GM23338 (cell line): ENCODE measurements around the gene LCN12. TPM values are rescaled to one million over a fixed set of nuclear protein-coding genes. Genes with fewer than 3 reads are reported as not detected.

Experiments used
- ATAC-seq: fragments of 200-7000 bp; cut with Tn5 transposase; 3 replicates; pipeline ENCODE4 v1.9.1; 2020
- DNase-seq: peaks from one replicate; pipeline ENCODE4 v3.0.0-alpha.2; 2015; ENCODE audit warnings: low spot score
- H2AFZ ChIP-seq: fragments of 200-600 bp; sonication (generic); 2 replicates; pipeline ENCODE4 v1.8.0; 2016; ENCODE audit warnings: antibody characterized with exemption, mild to moderate bottlenecking, moderate library complexity
- H3F3A ChIP-seq: fragments of 200-600 bp; sonication (generic); replicated peaks from 2 replicates; pipeline ENCODE4 v1.8.0; 2017; ENCODE audit warnings: antibody characterized with exemption, mixed run types, low read depth
- H3K27ac ChIP-seq: fragments of 200-600 bp; sonication (generic); 2 replicates; pipeline ENCODE4 v1.6.1; 2016; ENCODE audit warnings: low read depth
- H3K27me3 ChIP-seq: fragments of 200-600 bp; sonication (generic); 2 replicates; pipeline ENCODE4 v1.8.0; 2016; ENCODE audit warnings: mild to moderate bottlenecking, mixed run types, moderate library complexity; ENCODE audit not compliant: insufficient read depth
- H3K36me3 ChIP-seq: fragments of 200-600 bp; sonication (generic); 2 replicates; pipeline ENCODE4 v1.8.0; 2016; ENCODE audit warnings: mild to moderate bottlenecking; ENCODE audit not compliant: insufficient read depth
- H3K4me1 ChIP-seq: fragments of 200-600 bp; sonication (generic); 2 replicates; pipeline ENCODE4 v1.8.0; 2016; ENCODE audit warnings: mild to moderate bottlenecking, moderate library complexity; ENCODE audit not compliant: insufficient read depth
- H3K4me2 ChIP-seq: fragments of 200-600 bp; sonication (generic); 2 replicates; pipeline ENCODE4 v1.7.1; 2017; ENCODE audit warnings: mixed run types
- H3K4me3 ChIP-seq: fragments of 200-600 bp; sonication (generic); 2 replicates; pipeline ENCODE4 v1.6.1; 2016; ENCODE audit warnings: mixed run types
- H3K79me2 ChIP-seq: fragments of 200-600 bp; sonication (generic); replicated peaks from 2 replicates; pipeline ENCODE4 v1.8.0; 2017; ENCODE audit warnings: mild to moderate bottlenecking; ENCODE audit not compliant: insufficient read depth
- H3K9me2 ChIP-seq: fragments of 200-600 bp; sonication (generic); 2 replicates; pipeline ENCODE4 v1.8.0; 2017; ENCODE audit not compliant: insufficient read depth
- H4K20me1 ChIP-seq: fragments of 200-600 bp; sonication (generic); replicated peaks from 2 replicates; pipeline ENCODE4 v1.8.0; 2017; ENCODE audit warnings: mild to moderate bottlenecking; ENCODE audit not compliant: insufficient read depth
- H3K27ac Mint-ChIP-seq: 2 replicates; pipeline ENCODE4 v1.8.0; 2020; ENCODE audit warnings: inconsistent platforms, mild to moderate bottlenecking, moderate library complexity, mixed read lengths
- H3K27me3 Mint-ChIP-seq: 3 replicates; pipeline ENCODE4 v1.8.0; 2022; ENCODE audit warnings: low read depth, mild to moderate bottlenecking, moderate library complexity, mixed read lengths, inconsistent platforms; ENCODE audit not compliant: insufficient read depth, poor library complexity
- H3K36me3 Mint-ChIP-seq: 3 replicates; pipeline ENCODE4 v1.8.0; 2021; ENCODE audit warnings: low read depth, mild to moderate bottlenecking, inconsistent platforms, moderate library complexity, mixed read lengths
- H3K4me1 Mint-ChIP-seq: 3 replicates; pipeline ENCODE4 v1.8.0; 2020; ENCODE audit warnings: mild to moderate bottlenecking, inconsistent platforms, mixed read lengths
- H3K4me3 Mint-ChIP-seq: 3 replicates; pipeline ENCODE4 v1.8.0; 2021; ENCODE audit warnings: moderate library complexity, mild to moderate bottlenecking, inconsistent platforms, mixed read lengths
- H3K9me3 Mint-ChIP-seq: 3 replicates; pipeline ENCODE4 v1.8.0; 2020; ENCODE audit warnings: moderate library complexity, mild to moderate bottlenecking, inconsistent platforms, mixed read lengths
- CREB1 ChIP-seq: fragments of 250-450 bp; sonication (Bioruptor Pico); IDR thresholded peaks from 2 replicates; pipeline ENCODE4 v1.5.0; 2020; ENCODE audit warnings: low read depth, mild to moderate bottlenecking, moderate library complexity
- CTCF ChIP-seq, 2 experiments: fragments of 200-600 bp in 1 of 2; sonication (generic) in 1 of 2; conservative IDR thresholded peaks; 2 replicates each; pipeline versions ENCODE4 v1.5.1 to v1.6.1; 2016 to 2017; ENCODE audit warnings: antibody characterized with exemption in 2 of 2, low read depth in 2 of 2, mild to moderate bottlenecking in 2 of 2, moderate library complexity in 1 of 2
- ETS1 ChIP-seq: IDR thresholded peaks from 2 replicates; pipeline ENCODE4 v1.6.1; 2016; ENCODE audit warnings: antibody characterized with exemption
- EZH2 ChIP-seq: fragments of 200-600 bp; sonication (generic); IDR thresholded peaks from one replicate; pipeline ENCODE4 v1.8.0; 2017; ENCODE audit warnings: antibody characterized with exemption, mild to moderate bottlenecking, low read depth; ENCODE audit not compliant: unreplicated experiment
- JUNB ChIP-seq: IDR thresholded peaks from one replicate; pipeline ENCODE4 v1.6.1; 2016; ENCODE audit warnings: antibody characterized with exemption; ENCODE audit not compliant: unreplicated experiment
- NANOG ChIP-seq: IDR thresholded peaks from 2 replicates; pipeline ENCODE4 v1.6.1; 2016; ENCODE audit warnings: antibody characterized with exemption, borderline replicate concordance
- POLR2AphosphoS5 ChIP-seq: IDR thresholded peaks from 2 replicates; pipeline ENCODE4 v1.6.1; 2016; ENCODE audit warnings: antibody characterized with exemption, low read depth
- REST ChIP-seq: IDR thresholded peaks from one replicate; pipeline ENCODE4 v1.6.1; 2018; ENCODE audit warnings: antibody characterized with exemption; ENCODE audit not compliant: unreplicated experiment
- ZNF114 ChIP-seq: fragments of 250-450 bp; sonication (Bioruptor Pico); IDR thresholded peaks from 2 replicates; pipeline ENCODE4 v1.5.0; 2020; ENCODE audit warnings: mild to moderate bottlenecking, moderate library complexity
- polyA plus RNA-seq: library from polyadenylated mRNA; unstranded; fragments of >200 nt; fragmentation: Nextera tagmentation; extraction: Ambion mirVana; gene quantifications from 2 replicates; pipeline ENCODE4 v1.2.1, GENCODE V29; 2016
- total RNA-seq: library from RNA; depleted of rRNA; stranded (reverse); fragments of >200 nt; shearing (Covaris generic); gene quantifications from 2 replicates; pipeline ENCODE4 v1.2.3, GENCODE V29; 2014

The LCN12 gene
- total and polyA plus RNA-seq, 2 experiments from 2014 or later = 0.39 to 0.69 TPM

- no peaks in the 10 kb centered on the region for H4K20me1 ChIP-seq
- H3K9me2 ChIP-seq = no peaks in the 10 kb centered on the region
- ATAC-seq (peak; percentile 80), DNase-seq (peak; percentile 97)
- peak overlapping the region; percentile 88 for H2AFZ ChIP-seq
- peaks cover 6% of the 10 kb centered on the region for H3K27me3 Mint-ChIP-seq
- peaks cover 9% of the 10 kb centered on the region for H3K4me1 ChIP-seq
- peak in 1 of 2 experiments; percentile 13; a peak in 1 of 4 replicates for TF ChIP-seq CTCF (conservative IDR thresholded peaks at IDR 0.05; ENCODE audit: low read depth in 2 of 2)
- no peak for TF ChIP-seq JUNB
- peak; percentile 95 for TF ChIP-seq POLR2AphosphoS5
- TF ChIP-seq CREB1 = peak; percentile 49
- H3K36me3 Mint-ChIP-seq = no peaks in the 10 kb centered on the region
- no peak overlapping the region for H3K27ac ChIP-seq
- H3K27me3 ChIP-seq = no peaks in the 10 kb centered on the region
- H3K4me3 ChIP-seq = peak overlapping the region; percentile 72
- no peaks in the 10 kb centered on the region for H3K36me3 ChIP-seq
- H3K27ac Mint-ChIP-seq = 0 out of 2 replicates have a peak overlapping the region, but pooled peaks have one; percentile 70
- peaks cover 6% of the 10 kb centered on the region; the same call in 2 of the 3 replicates for H3K4me1 Mint-ChIP-seq
- H3K4me3 Mint-ChIP-seq = peak overlapping the region; percentile 80
- no peaks in the 10 kb centered on the region; the same call in 1 of the 2 replicates for H3F3A ChIP-seq
- no peaks in the 10 kb centered on the region for H3K79me2 ChIP-seq
- no peaks in the 10 kb centered on the region for H3K9me3 Mint-ChIP-seq
- H3K4me2 ChIP-seq = peak overlapping the region; percentile 89
Measured at GRCh38 chr9:136949817-136950655, 2.0 kb upstream of the LCN12 start.

GRCh38 chr9:136950656-136951276 lies 1.3 kb upstream of the LCN12 start:
- Histone ChIP-seq H3K79me2 (no peaks in the 10 kb centered on the region), H3K27me3 (no peaks in the 10 kb centered on the region), H3K27ac (no peak overlapping the region), H3K4me2 (peak overlapping the region; percentile 89), H3K9me2 (no peaks in the 10 kb centered on the region), H4K20me1 (no peaks in the 10 kb centered on the region), H2AFZ (peak overlapping the region; percentile 88), H3K4me3 (peak overlapping the region; percentile 72), H3K4me1 (peaks cover 9% of the 10 kb centered on the region), H3F3A (no peaks in the 10 kb centered on the region; the same call in 1 of the 2 replicates), H3K36me3 (no peaks in the 10 kb centered on the region)
- H3K4me3 Mint-ChIP-seq = peak overlapping the region; percentile 76; the same call in 2 of the 3 replicates
- DNase-seq (no peak), ATAC-seq (peak; percentile 1; the same call in 2 of the 3 replicates)
- H3K27ac Mint-ChIP-seq = no peak overlapping the region
- H3K36me3 Mint-ChIP-seq = no peaks in the 10 kb centered on the region
- peaks cover 4% of the 10 kb centered on the region for H3K27me3 Mint-ChIP-seq
- H3K9me3 Mint-ChIP-seq = no peaks in the 10 kb centered on the region
- H3K4me1 Mint-ChIP-seq = peaks cover 6% of the 10 kb centered on the region; the same call in 2 of the 3 replicates
- TF ChIP-seq EZH2 (no peak), CTCF (conservative IDR thresholded peaks at IDR 0.05; ENCODE audit: low read depth in 2 of 2) (no peak), ETS1 (no peak), REST (no peak), NANOG (no peak), ZNF114 (CRISPR knock-in tag) (no peak), JUNB (no peak)
